ENCODE measurements around the gene IDUA.
"Not testable (repeated sequence)": the region's sequence is repeated elsewhere in the genome, so short reads cannot be mapped to it uniquely, and the experiment has no call there.

Gene IDUA

GRCh38 chr4:1047106-1047975, 60.5 kb downstream of the IDUA start:
- ATAC-seq = no peak

- ATAC-seq = no peak
Measured at GRCh38 chr4:1047976-1048772, 61.3 kb downstream of the IDUA start.

GRCh38 chr4:1048773-1049590, 62.1 kb downstream of the IDUA start:
- peak; percentile 72 to 85 for ATAC-seq

- no peak for ATAC-seq
Measured at GRCh38 chr4:1049591-1049905, 62.7 kb downstream of the IDUA start.

GRCh38 chr4:1050486-1051213, 63.8 kb downstream of the IDUA start:
- no peak for ATAC-seq

GRCh38 chr4:1051472-1051871, 64.6 kb downstream of the IDUA start:
- no peak for ATAC-seq

- ATAC-seq = no peak
Measured at GRCh38 chr4:1052231-1052671, 65.4 kb downstream of the IDUA start.

- ATAC-seq = no peak
Measured at GRCh38 chr4:1053080-1053661, 66.3 kb downstream of the IDUA start.

- not testable (repeated sequence) for ATAC-seq
Measured at GRCh38 chr4:1053891-1054290, 67.0 kb downstream of the IDUA start.
